Measurements from ENCODE around the gene HOMEZ.

GRCh38 chr14:23322568-23323517 lies 36.9 kb upstream of the HOMEZ start:
- TF ChIP-seq HOXA7 (CRISPR knock-in tag; IDR thresholded peaks at IDR 0.05; ENCODE audit: borderline replicate concordance) (no peak), ZNF140 (tag by site-specific recombination; IDR thresholded peaks at IDR 0.05) (no peak), ZNF138 (tag by site-specific recombination; IDR thresholded peaks at IDR 0.05; ENCODE audit: borderline replicate concordance) (no peak), ZNF214 (tag by site-specific recombination; IDR thresholded peaks at IDR 0.05; ENCODE audit: borderline replicate concordance) (no peak), CTCF (tag by site-specific recombination; IDR thresholded peaks at IDR 0.05) (no peak), ZNF121 (tag by site-specific recombination; IDR thresholded peaks at IDR 0.05) (no peak), TSHZ1 (tag by site-specific recombination; IDR thresholded peaks at IDR 0.05; ENCODE audit: borderline replicate concordance) (no peak), ZNF174 (tag by site-specific recombination; IDR thresholded peaks at IDR 0.05) (no peak), ZNF274 (IDR thresholded peaks at IDR 0.05; ENCODE audit: low read length) (no peak), ZNF274 (tag by site-specific recombination; IDR thresholded peaks at IDR 0.05; ENCODE audit: borderline replicate concordance) (no peak)
